ENCODE results near the gene WDPCP. TPM values are rescaled to one million over a fixed set of nuclear protein-coding genes. Genes with fewer than 3 reads are reported as not detected.

Gene WDPCP
- total and polyA plus RNA-seq, 2 of the 8 experiments (the other 6 are each of a cell fraction or from before 2014, with no cell fraction given) = 9.3 to 25.8 TPM

DNA sequence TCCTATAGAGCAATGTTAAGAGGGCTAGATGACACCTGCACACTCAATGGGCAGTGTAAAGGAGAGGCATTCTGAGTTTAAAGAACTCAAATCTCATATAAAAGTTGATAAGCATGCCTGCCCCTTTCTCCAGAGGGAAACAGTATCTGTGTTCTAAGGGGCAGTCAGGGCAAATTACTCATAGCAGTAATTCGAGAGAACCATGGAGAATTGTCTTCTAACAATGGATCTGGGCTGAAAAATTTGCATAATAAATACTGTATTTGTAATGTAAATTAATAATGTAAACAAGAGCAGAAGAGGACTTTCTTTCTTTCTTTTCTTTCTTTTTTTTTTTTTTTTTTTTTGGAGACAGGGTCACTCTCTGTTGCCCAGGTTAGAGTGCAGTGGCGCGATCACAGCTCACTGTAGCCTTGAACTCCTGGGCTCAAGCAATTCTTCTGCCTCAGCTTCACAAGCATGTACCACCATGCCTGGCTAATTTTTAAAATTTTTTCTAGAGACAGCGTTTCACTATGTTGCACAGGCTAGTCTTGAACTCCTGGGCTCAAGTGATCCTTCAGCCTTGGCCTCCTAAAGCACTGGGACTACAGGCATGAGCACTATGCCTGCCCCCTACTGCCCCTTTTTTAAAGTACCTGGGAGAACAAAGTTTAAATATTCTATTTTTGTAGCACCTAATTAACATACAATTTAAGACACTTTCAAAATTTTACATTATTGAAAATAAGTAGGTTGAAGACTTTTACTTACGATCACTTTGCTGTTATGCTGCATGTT, 467.0 kb downstream of the WDPCP start (continued):
- TF ChIP-seq BRCA1 (IDR thresholded peaks at IDR 0.05; ENCODE audit: low read depth, low read length) = no peak
- no peak for TF ChIP-seq RNF2 (IDR thresholded peaks at IDR 0.05; ENCODE audit: borderline replicate concordance, low read depth, low read length, missing control alignments, poor library complexity, severe bottlenecking)
- TF ChIP-seq POLR2A (IDR thresholded peaks at IDR 0.05; ENCODE audit: control extremely low read depth in 1 of 2, low read depth in 2 of 2, low read length in 2 of 2) = no peak
- TF ChIP-seq JUND (IDR thresholded peaks at IDR 0.05; ENCODE audit: low read length) = no peak
- no peak for TF ChIP-seq NRF1 (IDR thresholded peaks at IDR 0.05; ENCODE audit: low read depth, low read length)
- peak; percentile 74; the same call in 1 of the 2 replicates for TF ChIP-seq POU5F1 (IDR thresholded peaks at IDR 0.05; ENCODE audit: low read depth, low read length)
- TF ChIP-seq TEAD4 (IDR thresholded peaks at IDR 0.05; ENCODE audit: low read depth, low read length) = no peak
